Body of pancreas (tissue), 4 donors: ENCODE data around the gene GULP1.

Source experiments
- CTCF ChIP-seq, 7 experiments: fragments of 450-650 bp in 4 of 7; fragments of 200-600 bp in 3 of 7; sonication (generic) in 3 of 7; IDR thresholded peaks; one replicate each; pipeline ENCODE4 v1.5.1; 2016 to 2019; ENCODE audit warnings: antibody characterized with exemption in 7 of 7
- POLR2A ChIP-seq, 3 donors: fragments of 450-650 bp; IDR thresholded peaks; one replicate each; pipeline ENCODE4 v1.6.1; 2016; ENCODE audit warnings: antibody characterized with exemption in 3 of 3, mild to moderate bottlenecking in 2 of 3

GRCh38 chr2:188478724-188479123 is 187.1 kb downstream of the GULP1 start:
- TF ChIP-seq CTCF (IDR thresholded peaks at IDR 0.05) (no peak), POLR2A (IDR thresholded peaks at IDR 0.05) (no peak)
